Caco-2 (cell line): Measurements from ENCODE around the gene FMO4. TPM values are rescaled to one million over a fixed set of nuclear protein-coding genes. Genes with fewer than 3 reads are reported as not detected.
"Not testable (repeated sequence)": the region's sequence is repeated elsewhere in the genome, so short reads cannot be mapped to it uniquely, and the experiment has no call there.

Source experiments
- BruUV-seq: library from RNA; stranded (reverse); fragments of 400-500 nt; replicated peaks from 2 replicates; lab custom pipeline; 2021; lab: Mats Ljungman, UMichigan
- CTCF ChIA-PET: fragments of 300-600 bp; sonication (Branson Sonifier 250); formaldehyde crosslinking; loops from one replicate; lab custom pipeline; 2022; ENCODE audit warnings: antibody characterized with exemption; lab: Charles Lee
- POLR2A ChIA-PET: fragments of 300-600 bp; sonication (Branson Sonifier 250); formaldehyde crosslinking; loops from one replicate; lab custom pipeline; 2022; ENCODE audit warnings: antibody characterized with exemption; lab: Charles Lee
- DNase-seq, 2 experiments: peaks; one replicate each; pipeline versions ENCODE4 v3.0.0 to v3.0.0-alpha.2; 2020 to 2022
- H3K27me3 ChIP-seq: replicated peaks from 2 replicates; pipeline ENCODE4 v1.6.0; 2011; ENCODE audit warnings: low read length; ENCODE audit not compliant: control insufficient read depth, insufficient read depth
- H3K36me3 ChIP-seq: 2 replicates; pipeline ENCODE4 v1.5.1; 2011; ENCODE audit warnings: low read length; ENCODE audit not compliant: control insufficient read depth, insufficient read depth
- H3K4me1 ChIP-seq: fragments of 250-450 bp; sonication (Bioruptor Pico); 2 replicates; pipeline ENCODE4 v1.5.1; 2020; ENCODE audit warnings: mild to moderate bottlenecking
- H3K4me3 ChIP-seq: 2 replicates; pipeline ENCODE4 v1.5.1; 2011; ENCODE audit warnings: low read depth, mild to moderate bottlenecking, control low read depth, low read length
- H3K9me3 ChIP-seq: fragments of 250-450 bp; sonication (Bioruptor Pico); 2 replicates; pipeline ENCODE4 v1.5.1; 2020; ENCODE audit warnings: mild to moderate bottlenecking, moderate library complexity
- H3K27ac Mint-ChIP-seq: one replicate; pipeline ENCODE4 v1.8.0; 2022; ENCODE audit warnings: mixed read lengths; ENCODE audit not compliant: unreplicated experiment
- H3K27me3 Mint-ChIP-seq: one replicate; pipeline ENCODE4 v1.8.0; 2022; ENCODE audit warnings: mixed read lengths; ENCODE audit not compliant: insufficient read depth, unreplicated experiment
- H3K36me3 Mint-ChIP-seq: one replicate; pipeline ENCODE4 v1.8.0; 2022; ENCODE audit warnings: mild to moderate bottlenecking, mixed read lengths; ENCODE audit not compliant: insufficient read depth, unreplicated experiment
- H3K4me1 Mint-ChIP-seq: one replicate; pipeline ENCODE4 v1.8.0; 2022; ENCODE audit warnings: low read depth, mixed read lengths; ENCODE audit not compliant: unreplicated experiment
- H3K4me3 Mint-ChIP-seq: one replicate; pipeline ENCODE4 v1.8.0; 2022; ENCODE audit warnings: mild to moderate bottlenecking, moderate library complexity, mixed read lengths; ENCODE audit not compliant: unreplicated experiment
- H3K9me3 Mint-ChIP-seq: one replicate; pipeline ENCODE4 v1.8.0; 2022; ENCODE audit warnings: mixed read lengths; ENCODE audit not compliant: unreplicated experiment
- intact Hi-C: fragments of 100-400 bp; cut with micrococcal nuclease; formaldehyde crosslinking; loops from one replicate; pipeline ENCODE4 v1.10.0; 2022; ENCODE audit not compliant: unreplicated experiment
- total RNA-seq: library from RNA; stranded (reverse); gene quantifications from 2 replicates; pipeline ENCODE4 v1.2.3, GENCODE V29; 2022
- TF ChIP-seq, protein P1 (sequence below), 2 experiments: fragments of 200-600 bp in 1 of 2; IDR thresholded peaks; 1 replicate in 1 of 2; 2 replicates in 1 of 2; pipeline versions ENCODE4 v1.5.1 to v1.8.0; 2011 to 2022; ENCODE audit warnings: antibody characterized with exemption in 1 of 2, control low read depth in 1 of 2, inconsistent platforms in 1 of 2, low read depth in 1 of 2, low read length in 1 of 2, mild to moderate bottlenecking in 1 of 2, moderate library complexity in 1 of 2; ENCODE audit not compliant: insufficient read depth in 1 of 2, severe bottlenecking in 1 of 2, unreplicated experiment in 1 of 2

Gene FMO4
- total RNA-seq, 1 experiment from 2014 or later: 2.3 TPM

GRCh38 chr1:171286032-171286705 lies 27.8 kb upstream of the FMO4 start:
- Histone ChIP-seq H3K4me1 (no peaks in the 10 kb centered on the region), H3K9me3 (no peaks in the 10 kb centered on the region), H3K4me3 (no peak overlapping the region), H3K36me3 (no peaks in the 10 kb centered on the region), H3K27me3 (no peaks in the 10 kb centered on the region)
- ChIA-PET CTCF (no interaction called here), POLR2A (no interaction called here)
- no peak for DNase-seq
- Mint-ChIP-seq H3K36me3 (no peaks in the 10 kb centered on the region), H3K27ac (no peak overlapping the region), H3K27me3 (no peaks in the 10 kb centered on the region), H3K9me3 (no peaks in the 10 kb centered on the region), H3K4me3 (no peak overlapping the region), H3K4me1 (no peaks in the 10 kb centered on the region)
- intact Hi-C loops: no loop called here
- BruUV-seq: no TSS peak
- TF ChIP-seq, protein P1, sequence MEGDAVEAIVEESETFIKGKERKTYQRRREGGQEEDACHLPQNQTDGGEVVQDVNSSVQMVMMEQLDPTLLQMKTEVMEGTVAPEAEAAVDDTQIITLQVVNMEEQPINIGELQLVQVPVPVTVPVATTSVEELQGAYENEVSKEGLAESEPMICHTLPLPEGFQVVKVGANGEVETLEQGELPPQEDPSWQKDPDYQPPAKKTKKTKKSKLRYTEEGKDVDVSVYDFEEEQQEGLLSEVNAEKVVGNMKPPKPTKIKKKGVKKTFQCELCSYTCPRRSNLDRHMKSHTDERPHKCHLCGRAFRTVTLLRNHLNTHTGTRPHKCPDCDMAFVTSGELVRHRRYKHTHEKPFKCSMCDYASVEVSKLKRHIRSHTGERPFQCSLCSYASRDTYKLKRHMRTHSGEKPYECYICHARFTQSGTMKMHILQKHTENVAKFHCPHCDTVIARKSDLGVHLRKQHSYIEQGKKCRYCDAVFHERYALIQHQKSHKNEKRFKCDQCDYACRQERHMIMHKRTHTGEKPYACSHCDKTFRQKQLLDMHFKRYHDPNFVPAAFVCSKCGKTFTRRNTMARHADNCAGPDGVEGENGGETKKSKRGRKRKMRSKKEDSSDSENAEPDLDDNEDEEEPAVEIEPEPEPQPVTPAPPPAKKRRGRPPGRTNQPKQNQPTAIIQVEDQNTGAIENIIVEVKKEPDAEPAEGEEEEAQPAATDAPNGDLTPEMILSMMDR (IDR thresholded peaks at IDR 0.05; ENCODE audit: insufficient read depth in 1 of 2, low read depth in 1 of 2, low read length in 1 of 2, severe bottlenecking in 1 of 2, unreplicated experiment in 1 of 2): no peak

DNA sequence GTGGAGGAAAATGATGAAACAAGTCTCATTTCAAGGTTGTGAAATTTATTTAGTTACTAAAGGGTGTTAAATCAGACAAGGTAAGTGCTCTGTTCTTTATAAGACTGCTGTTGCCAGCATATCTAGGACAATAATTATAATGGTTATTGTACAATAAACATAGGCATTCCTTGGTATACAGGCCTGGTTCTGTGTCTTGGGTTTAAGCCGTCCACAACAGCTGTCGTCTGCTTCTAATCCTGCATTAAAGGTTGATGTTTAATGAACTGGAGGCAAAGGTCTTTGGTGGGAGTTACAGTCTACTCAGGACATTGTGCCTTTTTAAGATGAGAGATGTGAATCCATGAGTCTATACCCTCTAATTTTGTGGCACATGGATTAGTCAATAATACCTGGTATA lies 23.4 kb upstream of the FMO4 start:
- Mint-ChIP-seq H3K9me3 (no peaks in the 10 kb centered on the region), H3K27ac (no peak overlapping the region), H3K36me3 (no peaks in the 10 kb centered on the region), H3K27me3 (no peaks in the 10 kb centered on the region), H3K4me1 (no peaks in the 10 kb centered on the region), H3K4me3 (no peak overlapping the region)
- CTCF ChIA-PET: no interaction called here
- H3K27me3 ChIP-seq: no peaks in the 10 kb centered on the region
- H3K36me3 ChIP-seq: no peaks in the 10 kb centered on the region
- TF ChIP-seq, protein P1 (IDR thresholded peaks at IDR 0.05; ENCODE audit: insufficient read depth in 1 of 2, low read depth in 1 of 2, low read length in 1 of 2, severe bottlenecking in 1 of 2, unreplicated experiment in 1 of 2): no peak
- no peak for DNase-seq
- H3K4me1 ChIP-seq: no peaks in the 10 kb centered on the region
- POLR2A ChIA-PET: no interaction called here
- no peaks in the 10 kb centered on the region for H3K9me3 ChIP-seq
- no peak overlapping the region for H3K4me3 ChIP-seq
- BruUV-seq: no TSS peak
- intact Hi-C loops: no loop called here

GRCh38 chr1:171292799-171293198 lies 21.2 kb upstream of the FMO4 start:
- Histone ChIP-seq H3K36me3 (no peaks in the 10 kb centered on the region), H3K9me3 (no peaks in the 10 kb centered on the region), H3K27me3 (no peaks in the 10 kb centered on the region), H3K4me3 (no peak overlapping the region), H3K4me1 (no peaks in the 10 kb centered on the region)
- Mint-ChIP-seq H3K27me3 (no peaks in the 10 kb centered on the region), H3K4me1 (no peaks in the 10 kb centered on the region), H3K36me3 (no peaks in the 10 kb centered on the region), H3K9me3 (no peaks in the 10 kb centered on the region), H3K27ac (no peak overlapping the region), H3K4me3 (no peak overlapping the region)
- ChIA-PET CTCF (no interaction called here), POLR2A (no interaction called here)
- intact Hi-C loops: no loop called here
- no peak for DNase-seq
- TF ChIP-seq, protein P1 (IDR thresholded peaks at IDR 0.05; ENCODE audit: insufficient read depth in 1 of 2, low read depth in 1 of 2, low read length in 1 of 2, severe bottlenecking in 1 of 2, unreplicated experiment in 1 of 2): no peak
- no TSS peak for BruUV-seq

- H3K36me3 ChIP-seq, H3K27ac Mint-ChIP-seq, H3K4me1 ChIP-seq, H3K36me3 Mint-ChIP-seq, H3K27me3 ChIP-seq, H3K4me3 Mint-ChIP-seq, BruUV-seq, H3K4me1 Mint-ChIP-seq, H3K9me3 Mint-ChIP-seq, CTCF ChIA-PET, intact Hi-C loops, H3K9me3 ChIP-seq, DNase-seq, H3K27me3 Mint-ChIP-seq, H3K4me3 ChIP-seq, POLR2A ChIA-PET: not testable (repeated sequence)
These were observed 18.6 kb upstream of the FMO4 start for GRCh38 chr1:171295383-171295782.
